Measurements from ENCODE around the gene GAMT. TPM values are rescaled to one million over a fixed set of nuclear protein-coding genes. Genes with fewer than 3 reads are reported as not detected.

The GAMT gene
- 10 to 100 TPM; 21.0 to 21.1 TPM for total RNA-seq

GRCh38 chr19:1401138-1401888 is at the start of gene GAMT:
Gene GAMT (minus strand): TSS chr19:1401542. CDS start chr19:1401476, 66 bp downstream.
- H3K36me3 Mint-ChIP-seq = no peaks in the 10 kb centered on the region
- intact Hi-C loops (cut with micrococcal nuclease) = no loop called here
- ChIA-PET CTCF (interaction anchor here (1.1 kb wide), 1 partner anchor 18 kb away, joined by 3 read pairs; no protein-coding TSS in a partner anchor), POLR2A (no interaction called here)
- DNase-seq = peak; percentile 61
- H3K27me3 Mint-ChIP-seq = peaks cover 2% of the 10 kb centered on the region
- H3K27ac Mint-ChIP-seq = no peak within 1 kb of the TSS
- peaks cover 2% of the 10 kb centered on the region for H3K4me1 Mint-ChIP-seq (ENCODE audit: low read depth)
- H3K9me3 Mint-ChIP-seq = no peaks in the 10 kb centered on the region
- peak within 1 kb of the TSS; percentile 70 for H3K4me3 Mint-ChIP-seq

- ChIA-PET CTCF (interaction anchor here (0.6 kb wide), 1 partner anchor 65 kb away, joined by 4 read pairs; no protein-coding TSS in a partner anchor), POLR2A (no interaction called here)
- H3K27ac Mint-ChIP-seq = no peak within 1 kb of the TSS
- H3K36me3 Mint-ChIP-seq = no peaks in the 10 kb centered on the region
- peaks cover 17% of the 10 kb centered on the region for H3K4me1 Mint-ChIP-seq (ENCODE audit: low read depth)
- H3K4me3 Mint-ChIP-seq = peak within 1 kb of the TSS; percentile 3
- peaks cover 50% of the 10 kb centered on the region for H3K27me3 Mint-ChIP-seq
- no peak for DNase-seq
- intact Hi-C loops (cut with micrococcal nuclease) = loop anchor here (5.0 to 10.0 kb wide), 2 partner anchors 63 to 315 kb away; partner anchors contain the start of gene ADAMTSL5
- no peaks in the 10 kb centered on the region for H3K9me3 Mint-ChIP-seq
Observed at GRCh38 chr19:1449467-1450442, 48.4 kb upstream of the GAMT start, which contains the start of gene APC2. Gene APC2 (plus strand): TSS chr19:1450121. CDS start chr19:1453002, 2,881 bp downstream.

GRCh38 chr19:1447944-1448343 is 46.6 kb upstream of the GAMT start:
- Mint-ChIP-seq H3K9me3 (no peaks in the 10 kb centered on the region), H3K4me3 (no peak overlapping the region), H3K36me3 (no peaks in the 10 kb centered on the region), H3K27ac (peak overlapping the region; percentile 9), H3K27me3 (peaks cover 44% of the 10 kb centered on the region), H3K4me1 (ENCODE audit: low read depth) (peaks cover 15% of the 10 kb centered on the region)
- DNase-seq = no peak
- CTCF ChIA-PET = interaction anchor here (1.3 kb wide), 1 partner anchor 18 kb away, joined by 5 read pairs; no protein-coding TSS in a partner anchor
- intact Hi-C loops (cut with micrococcal nuclease) = loop anchor here (5.0 kb wide), 1 partner anchor 64 kb away; the partner anchor contains the start of gene ADAMTSL5
- POLR2A ChIA-PET = no interaction called here

GRCh38 chr19:1447504-1447903 is 46.2 kb upstream of the GAMT start:
- ChIA-PET POLR2A (interaction anchor here (0.8 kb wide), 1 partner anchor 178 kb away, joined by 3 read pairs; the partner anchor contains the start of gene CIRBP), CTCF (interaction anchor here (1.3 kb wide), 1 partner anchor 18 kb away, joined by 5 read pairs; no protein-coding TSS in a partner anchor)
- intact Hi-C loops (cut with micrococcal nuclease) = loop anchor here (5.0 kb wide), 1 partner anchor 65 kb away; the partner anchor contains the start of gene ADAMTSL5
- H3K4me1 Mint-ChIP-seq (ENCODE audit: low read depth) = peaks cover 15% of the 10 kb centered on the region
- H3K36me3 Mint-ChIP-seq = peaks cover 3% of the 10 kb centered on the region
- no peak overlapping the region for H3K27ac Mint-ChIP-seq
- no peak for DNase-seq
- peak overlapping the region; percentile 5 for H3K4me3 Mint-ChIP-seq
- no peaks in the 10 kb centered on the region for H3K9me3 Mint-ChIP-seq
- H3K27me3 Mint-ChIP-seq = peaks cover 39% of the 10 kb centered on the region

GRCh38 chr19:1446713-1447481 is 45.6 kb upstream of the GAMT start:
- Mint-ChIP-seq H3K9me3 (no peaks in the 10 kb centered on the region), H3K36me3 (peaks cover 9% of the 10 kb centered on the region), H3K4me1 (ENCODE audit: low read depth) (peaks cover 20% of the 10 kb centered on the region), H3K27ac (no peak overlapping the region), H3K4me3 (peak overlapping the region; percentile 5), H3K27me3 (peaks cover 35% of the 10 kb centered on the region)
- POLR2A ChIA-PET = interaction anchor here (0.8 kb wide), 1 partner anchor 178 kb away, joined by 3 read pairs; the partner anchor contains the start of gene CIRBP
- CTCF ChIA-PET = interaction anchor here (0.8 kb wide), 1 partner anchor 19 kb away, joined by 4 read pairs; no protein-coding TSS in a partner anchor
- DNase-seq = no peak
- intact Hi-C loops (cut with micrococcal nuclease) = loop anchor here (5.0 kb wide), 1 partner anchor 65 kb away; the partner anchor contains the start of gene ADAMTSL5

- CTCF ChIA-PET = interaction anchor here (0.8 to 2.9 kb wide), 11 partner anchors 8 to 202 kb away, joined by 3 to 20 read pairs (median 5); no protein-coding TSS in a partner anchor
- Mint-ChIP-seq H3K4me3 (no peak overlapping the region), H3K27me3 (peaks cover 29% of the 10 kb centered on the region), H3K4me1 (ENCODE audit: low read depth) (peaks cover 26% of the 10 kb centered on the region), H3K9me3 (no peaks in the 10 kb centered on the region), H3K27ac (no peak overlapping the region), H3K36me3 (peaks cover 17% of the 10 kb centered on the region)
- DNase-seq = no peak
- POLR2A ChIA-PET = no interaction called here
- intact Hi-C loops (cut with micrococcal nuclease) = loop anchor here (5.0 kb wide), 1 partner anchor 66 kb away; the partner anchor contains the start of gene ADAMTSL5
Observed at GRCh38 chr19:1445932-1446712, 44.8 kb upstream of the GAMT start.

GRCh38 chr19:1445185-1445931 is 44.0 kb upstream of the GAMT start:
- H3K36me3 Mint-ChIP-seq = peaks cover 25% of the 10 kb centered on the region
- CTCF ChIA-PET = interaction anchor here (0.8 to 2.9 kb wide), 16 partner anchors 9 to 202 kb away, joined by 3 to 20 read pairs (median 3); no protein-coding TSS in a partner anchor
- peak; percentile 86 for DNase-seq
- peaks cover 32% of the 10 kb centered on the region for H3K4me1 Mint-ChIP-seq (ENCODE audit: low read depth)
- H3K27me3 Mint-ChIP-seq = peaks cover 21% of the 10 kb centered on the region
- peak overlapping the region; percentile 61 for H3K4me3 Mint-ChIP-seq
- H3K9me3 Mint-ChIP-seq = no peaks in the 10 kb centered on the region
- no peak overlapping the region for H3K27ac Mint-ChIP-seq
- intact Hi-C loops (cut with micrococcal nuclease) = loop anchor here (5.0 kb wide), 1 partner anchor 67 kb away; the partner anchor contains the start of gene ADAMTSL5
- POLR2A ChIA-PET = interaction anchor here (0.6 to 1.0 kb wide), 3 partner anchors 23 to 639 kb away, joined by 3 to 5 read pairs (median 4); no protein-coding TSS in a partner anchor

- H3K4me3 Mint-ChIP-seq = peak overlapping the region; percentile 32
- intact Hi-C loops (cut with micrococcal nuclease) = no loop called here
- DNase-seq = no peak
- H3K4me1 Mint-ChIP-seq (ENCODE audit: low read depth) = peaks cover 44% of the 10 kb centered on the region
- H3K9me3 Mint-ChIP-seq = no peaks in the 10 kb centered on the region
- ChIA-PET CTCF (interaction anchor here (1.1 kb wide), 1 partner anchor 162 kb away, joined by 3 read pairs; no protein-coding TSS in a partner anchor), POLR2A (no interaction called here)
- no peak overlapping the region for H3K27ac Mint-ChIP-seq
- peaks cover 44% of the 10 kb centered on the region for H3K36me3 Mint-ChIP-seq
- H3K27me3 Mint-ChIP-seq = no peaks in the 10 kb centered on the region
Observed at GRCh38 chr19:1441677-1442438, 40.5 kb upstream of the GAMT start.

GRCh38 chr19:1441022-1441426 is 39.7 kb upstream of the GAMT start:
- POLR2A ChIA-PET = interaction anchor here (0.7 to 1.4 kb wide), 2 partner anchors 30 to 65 kb away, joined by 4 to 5 read pairs; no protein-coding TSS in a partner anchor
- peaks cover 44% of the 10 kb centered on the region for H3K36me3 Mint-ChIP-seq

More at GRCh38 chr19:1441022-1441426, 39.7 kb upstream of the GAMT start:
- no peaks in the 10 kb centered on the region for H3K9me3 Mint-ChIP-seq
- CTCF ChIA-PET = no interaction called here
- H3K27me3 Mint-ChIP-seq = no peaks in the 10 kb centered on the region
- no peak for DNase-seq
- peak overlapping the region; percentile 23 for H3K27ac Mint-ChIP-seq
- H3K4me1 Mint-ChIP-seq (ENCODE audit: low read depth) = peaks cover 44% of the 10 kb centered on the region
- H3K4me3 Mint-ChIP-seq = peak overlapping the region; percentile 99
- intact Hi-C loops (cut with micrococcal nuclease) = no loop called here
